DMS 273 treated with DMSO at 0.1 percent for 48 hours (cell line): ENCODE data around the gene DNASE1L3.
"Not testable (repeated sequence)": the region's sequence is repeated elsewhere in the genome, so short reads cannot be mapped to it uniquely, and the experiment has no call there.

Source experiments
- DNase-seq: peaks from one replicate; lab custom pipeline; 2025; lab: John Stamatoyannopoulos, UW

DNASE1L3 gene

DNA sequence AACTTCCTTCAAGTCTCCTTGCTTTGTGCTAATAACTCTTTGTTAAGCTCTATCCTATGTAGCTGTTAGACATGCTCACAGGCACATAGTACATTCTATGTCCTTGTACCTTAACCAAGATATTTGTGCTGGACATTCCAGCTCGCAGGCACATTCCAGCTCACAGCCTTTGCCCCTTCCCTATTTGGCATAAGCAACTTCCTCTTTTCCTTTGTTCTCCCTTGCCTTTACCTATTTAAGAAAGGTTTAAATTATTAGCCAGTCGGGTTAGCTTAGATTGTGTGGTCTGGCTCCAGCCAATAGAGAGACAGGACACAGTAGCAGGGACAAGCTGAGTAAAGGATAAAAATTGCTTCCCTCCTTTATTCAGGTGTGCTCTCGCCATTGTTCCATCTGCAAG lies 9.3 kb downstream of the DNASE1L3 start:
- not testable (repeated sequence) for DNase-seq

DNA sequence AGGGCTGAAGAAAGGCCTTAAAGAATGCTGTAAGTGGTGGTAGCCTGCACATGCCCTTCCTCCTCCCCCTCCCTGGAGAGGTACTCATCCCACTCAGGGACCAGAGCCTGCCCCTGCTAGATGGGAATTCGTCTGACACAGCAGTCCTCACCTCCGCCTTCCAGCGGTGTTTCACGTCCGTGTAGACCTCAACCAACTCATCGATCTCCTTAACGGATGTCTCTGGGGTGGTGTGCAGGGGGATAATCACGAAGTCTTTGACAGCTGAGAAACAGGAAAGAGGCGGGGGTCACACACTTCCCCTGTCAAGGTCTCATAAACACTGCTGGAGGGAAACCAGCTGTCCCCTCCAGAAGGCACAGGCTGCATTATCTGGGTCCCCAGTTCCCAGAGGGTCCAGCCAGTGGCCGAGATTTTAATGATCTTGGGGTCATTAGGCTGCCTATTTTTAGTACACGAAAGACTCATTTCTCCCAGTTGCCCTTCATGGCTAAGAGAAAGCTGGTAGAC lies 9.9 kb downstream of the DNASE1L3 start:
- DNase-seq = no peak

DNA sequence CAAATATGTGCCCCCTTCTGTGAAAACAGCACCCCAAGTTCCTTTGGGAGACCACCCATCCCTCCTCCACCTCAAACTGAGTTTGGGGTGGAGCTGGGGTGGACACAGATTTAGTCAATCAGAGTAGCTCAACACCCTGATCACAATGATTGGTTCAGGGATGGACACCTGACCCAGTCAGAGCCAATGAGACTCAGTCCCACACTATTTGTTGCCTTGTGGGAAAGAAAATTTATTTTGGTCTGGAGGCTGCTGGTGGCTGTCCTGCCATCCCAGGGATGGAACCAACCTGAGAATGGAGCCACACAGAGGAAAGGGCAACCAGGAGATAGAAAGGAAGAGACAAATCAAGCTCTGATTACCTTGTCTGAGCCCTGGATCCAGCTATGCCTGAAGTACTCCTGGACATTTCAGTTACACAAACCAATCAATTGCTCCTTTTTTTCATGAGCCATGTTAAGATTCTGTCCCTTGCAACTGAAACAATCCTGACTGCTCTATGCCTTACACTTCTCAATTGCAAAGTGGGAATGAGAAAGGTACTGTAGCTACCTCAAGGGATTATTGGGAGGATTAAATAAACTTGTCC lies 10.6 kb downstream of the DNASE1L3 start:
- no peak for DNase-seq

DNA sequence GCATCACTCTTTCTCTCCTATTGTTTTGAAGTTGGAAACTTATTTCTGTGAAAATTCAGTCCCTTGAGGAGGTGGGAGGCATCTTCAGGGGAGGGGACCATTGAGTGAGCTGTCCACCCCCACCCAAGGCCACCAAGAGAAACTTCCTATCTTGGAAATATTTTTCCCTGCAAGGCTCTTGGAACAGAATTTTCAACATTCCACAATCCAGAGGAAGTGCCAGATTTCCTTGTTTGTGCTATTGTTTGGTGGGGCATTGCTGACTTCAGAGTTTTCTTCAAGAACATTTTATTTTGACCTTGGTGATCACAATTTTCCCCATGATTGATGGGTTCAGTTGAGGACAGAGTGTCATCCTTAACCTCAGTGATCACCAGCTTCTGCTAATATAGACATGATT lies 12.0 kb downstream of the DNASE1L3 start:
- DNase-seq = no peak

DNA sequence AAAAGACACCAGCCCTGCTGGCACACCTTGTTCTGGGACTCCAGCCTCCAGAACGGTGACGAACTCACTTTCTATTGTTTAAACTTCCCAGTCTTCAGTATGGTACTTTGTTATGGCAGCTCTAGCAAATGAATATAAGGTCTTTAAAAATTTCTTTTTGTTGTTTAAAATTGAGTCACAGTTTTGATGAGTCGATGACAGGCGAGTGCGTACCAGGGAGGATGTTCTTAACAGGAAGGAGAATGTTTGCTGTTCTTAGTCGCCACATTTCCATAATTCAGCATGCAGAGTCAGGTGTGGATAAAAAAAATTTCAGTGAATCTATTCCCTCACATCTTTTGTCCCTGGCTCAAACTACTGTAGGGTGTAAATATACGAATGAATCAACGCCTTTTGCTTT lies 12.4 kb downstream of the DNASE1L3 start:
- no peak for DNase-seq

DNA sequence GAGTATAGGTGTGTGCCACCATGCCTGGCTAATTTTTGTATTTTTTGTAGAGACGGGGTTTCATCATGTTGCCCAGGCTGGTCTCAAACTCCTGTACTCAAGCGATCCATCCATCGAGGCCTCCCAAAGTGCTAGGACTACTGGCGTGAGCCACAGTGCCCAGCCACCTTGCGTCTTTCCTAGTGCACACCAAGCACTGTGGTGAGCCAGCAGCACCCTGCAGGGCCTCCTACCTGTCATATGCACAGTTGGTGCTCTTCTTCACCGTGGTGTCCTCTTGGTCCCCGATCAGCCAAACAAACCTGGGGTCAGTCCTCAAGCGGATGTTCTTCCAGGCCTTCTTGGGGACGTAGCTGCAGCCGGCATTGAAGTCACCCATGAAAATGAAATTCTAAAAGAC lies 13.2 kb downstream of the DNASE1L3 start:
- no peak for DNase-seq

DNA sequence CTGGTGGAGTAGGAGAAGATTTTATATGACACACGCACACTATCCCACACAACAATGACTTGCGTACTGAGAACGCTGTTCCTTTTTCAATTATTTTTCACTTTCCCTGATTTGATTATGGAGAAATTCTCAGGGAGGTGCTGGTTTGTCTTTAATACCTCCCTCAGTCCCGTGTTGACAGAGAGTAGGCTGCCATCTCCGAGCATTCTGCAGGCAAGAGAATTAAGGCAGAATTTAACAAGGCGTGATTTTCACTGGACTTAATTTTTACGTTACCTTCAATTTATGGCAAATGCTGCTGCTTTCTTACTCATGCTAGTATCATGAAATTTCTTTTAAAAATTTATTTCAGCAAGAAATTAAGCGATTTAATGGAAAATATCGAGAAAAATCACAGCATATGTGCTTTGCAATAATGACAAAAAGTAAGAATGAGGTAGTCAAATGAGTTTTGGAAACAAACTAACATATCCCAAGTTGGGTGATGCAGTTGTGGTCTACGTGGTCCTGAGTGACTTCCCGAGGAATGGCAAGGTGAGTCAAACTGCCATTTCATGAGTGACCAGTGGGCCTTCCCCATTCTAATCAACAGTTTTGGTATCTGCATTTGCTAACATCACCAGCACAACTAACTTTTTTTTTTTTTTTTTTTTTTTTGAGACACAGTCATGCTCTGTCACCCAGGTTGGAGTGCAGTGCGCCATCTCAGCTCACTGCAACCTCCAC lies 16.9 kb downstream of the DNASE1L3 start:
- DNase-seq = no peak

DNA sequence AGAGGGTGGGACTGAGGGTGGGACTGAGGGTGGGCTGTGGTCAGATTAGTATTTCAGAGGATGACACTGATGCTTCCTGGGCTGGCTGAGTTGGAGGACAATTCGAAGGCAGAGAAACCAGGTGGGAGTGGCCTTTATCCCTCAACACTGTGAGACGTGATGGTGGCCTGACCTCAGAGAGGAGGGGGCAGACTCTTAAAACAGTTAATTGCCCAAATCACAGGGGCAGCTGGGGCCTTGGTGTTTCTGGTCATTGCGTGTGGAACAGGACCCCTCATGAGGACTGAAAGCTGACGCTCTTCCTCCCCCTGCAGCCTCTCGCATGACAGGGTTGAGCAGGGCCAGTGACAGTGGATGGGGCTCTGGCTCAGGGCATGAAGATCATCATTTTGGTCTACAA lies 18.7 kb downstream of the DNASE1L3 start:
- DNase-seq = no peak

DNA sequence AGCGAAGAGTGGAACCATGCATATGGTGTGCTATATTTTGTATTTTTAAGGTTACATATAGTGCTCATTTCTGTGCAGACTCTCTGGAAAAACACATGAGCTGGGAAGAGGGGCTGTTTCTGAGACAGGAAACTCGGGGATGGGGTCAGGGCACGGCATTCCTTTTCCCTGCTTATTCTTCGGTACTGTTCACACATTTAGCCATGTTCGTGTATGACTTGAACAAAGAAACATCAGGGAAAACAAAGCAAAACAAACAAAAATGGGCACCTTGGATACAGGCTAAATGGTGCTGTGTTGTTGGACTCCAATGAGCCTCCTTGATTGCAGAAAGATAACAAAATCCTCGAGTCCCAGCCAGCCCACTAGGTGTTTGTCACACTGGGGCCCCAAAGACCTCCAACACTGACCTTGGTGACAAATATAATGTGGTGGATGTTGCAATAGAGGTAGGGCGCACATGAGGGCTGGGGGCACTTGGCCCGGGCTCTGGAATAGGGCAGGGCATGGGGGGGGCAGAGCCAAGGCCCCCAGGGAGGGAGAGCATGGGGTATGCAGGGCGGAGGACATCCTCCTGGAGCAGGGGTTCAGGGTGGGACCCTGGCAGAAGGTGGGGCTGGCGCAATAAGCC lies 19.3 kb downstream of the DNASE1L3 start:
- DNase-seq = no peak

DNA sequence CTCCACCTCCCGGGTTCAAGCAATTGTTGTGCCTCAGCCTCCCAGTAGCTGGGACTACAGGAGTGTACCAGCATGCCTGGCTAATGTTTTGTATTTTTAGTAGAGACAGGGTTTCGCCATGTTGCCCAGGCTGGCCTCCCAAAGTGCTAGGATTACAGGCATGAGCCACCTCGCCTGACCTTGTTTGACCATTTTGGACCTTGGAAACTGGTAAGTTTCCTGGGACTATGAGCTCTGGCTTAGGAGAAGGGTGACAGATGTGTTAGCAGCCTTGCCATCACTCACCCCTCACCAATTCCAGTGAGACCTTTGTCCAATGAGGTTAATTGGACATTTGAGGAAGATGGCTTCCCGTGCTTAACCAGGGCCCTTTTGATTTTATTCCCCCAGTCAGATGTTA lies 19.9 kb downstream of the DNASE1L3 start:
- DNase-seq = no peak

DNA sequence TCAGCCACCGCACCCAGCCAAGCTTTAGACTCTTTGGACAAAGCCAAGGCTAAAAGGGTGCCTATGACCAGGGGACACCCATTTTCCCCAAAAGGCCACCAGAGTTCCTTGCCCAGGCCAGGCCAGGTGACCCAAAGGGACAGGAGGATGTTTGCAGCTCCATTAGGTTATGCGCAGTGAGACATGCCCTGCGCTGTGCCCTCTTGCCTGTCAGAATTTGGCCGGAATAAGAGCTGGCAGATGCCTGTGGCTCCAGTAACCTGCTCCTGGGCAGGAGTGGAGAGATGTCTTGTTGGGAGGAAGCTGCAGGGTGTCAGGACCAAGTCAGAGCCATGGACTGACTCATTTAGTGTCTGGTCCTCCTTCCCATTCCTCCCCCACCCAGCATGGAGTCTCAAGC lies 20.5 kb downstream of the DNASE1L3 start:
- DNase-seq = no peak

DNA sequence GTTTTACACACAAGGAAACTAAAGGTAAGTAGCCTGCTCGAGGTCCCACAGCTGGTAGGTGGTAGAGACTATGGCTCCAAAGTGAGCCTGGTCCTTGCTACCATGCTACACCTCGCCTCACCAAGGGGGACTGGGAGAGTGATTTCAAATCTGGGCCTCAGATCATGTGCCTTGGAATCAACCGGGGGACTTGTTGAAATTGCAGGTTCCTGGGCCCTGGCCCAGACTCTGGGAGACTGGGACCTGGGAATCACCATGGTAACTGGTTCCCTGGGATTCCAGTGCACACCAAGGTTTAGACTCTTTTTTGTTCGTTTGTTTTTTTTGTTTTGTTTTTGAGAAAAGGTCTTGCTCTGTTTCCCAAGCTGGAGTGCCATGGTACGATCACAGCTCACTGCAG lies 21.1 kb downstream of the DNASE1L3 start:
- no peak for DNase-seq

DNA sequence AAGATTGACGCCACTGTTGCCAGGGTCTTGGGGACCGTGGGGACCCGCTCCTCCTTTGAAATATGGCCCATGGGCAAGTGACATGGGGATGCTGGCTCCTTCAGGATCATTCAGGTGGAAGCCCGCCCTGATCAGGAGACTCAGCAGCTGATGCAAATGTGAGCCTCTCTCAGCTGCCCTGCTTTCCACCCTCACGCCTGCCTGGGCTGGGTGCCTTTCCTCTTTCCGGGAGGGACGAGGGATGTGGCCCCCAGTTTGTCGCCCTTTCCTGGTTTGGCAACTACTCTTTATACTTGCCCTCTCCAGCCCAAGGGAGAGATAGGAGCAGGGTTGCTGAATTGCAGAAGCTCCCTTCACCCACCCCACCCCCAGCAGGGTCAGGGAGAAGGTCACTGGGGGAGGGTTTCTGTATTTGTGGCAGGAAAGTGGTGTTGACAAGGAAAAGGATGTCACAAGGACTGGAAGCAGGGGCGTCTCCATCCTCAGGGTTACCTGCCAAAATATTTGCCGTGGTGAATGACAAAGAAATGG lies 21.8 kb downstream of the DNASE1L3 start:
- DNase-seq = no peak

DNA sequence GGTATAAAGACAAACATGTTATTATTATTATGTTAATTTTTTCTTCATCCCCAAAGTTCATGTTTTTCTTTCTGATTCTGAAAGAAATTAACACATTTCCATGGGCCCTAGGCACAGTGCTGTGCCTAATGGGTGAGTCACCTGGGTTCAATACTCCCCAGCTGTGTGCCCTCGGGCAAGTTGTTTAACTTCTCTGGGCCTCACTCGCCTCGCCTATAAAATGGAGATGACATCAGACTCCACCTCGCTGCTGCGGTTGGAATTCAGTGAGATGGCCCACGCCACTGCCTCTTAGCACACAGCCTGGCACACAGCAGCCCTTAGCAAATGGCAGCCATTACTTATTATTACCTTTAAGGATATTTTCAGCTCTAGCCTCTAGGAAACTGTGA lies 22.6 kb downstream of the DNASE1L3 start:
- no peak for DNase-seq

DNA sequence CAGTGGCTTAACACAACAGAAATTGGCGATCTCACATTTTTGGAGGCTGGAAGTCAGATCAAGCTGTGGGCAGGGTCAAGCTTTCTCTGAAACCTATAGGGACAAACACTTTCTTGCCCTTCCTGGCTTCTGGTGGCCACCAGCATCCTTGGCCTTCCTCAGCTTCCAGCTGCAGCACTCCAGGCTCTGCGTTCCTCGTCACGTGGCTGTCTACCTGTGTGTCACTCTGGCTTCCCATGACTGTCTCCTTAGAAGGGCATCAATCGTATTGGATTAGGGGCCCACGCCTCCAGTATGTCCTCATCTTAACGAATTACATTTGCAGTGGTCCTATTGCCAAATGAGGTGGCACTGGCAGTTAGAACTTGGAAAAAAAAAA lies 25.8 kb downstream of the DNASE1L3 start:
- no peak for DNase-seq

DNA sequence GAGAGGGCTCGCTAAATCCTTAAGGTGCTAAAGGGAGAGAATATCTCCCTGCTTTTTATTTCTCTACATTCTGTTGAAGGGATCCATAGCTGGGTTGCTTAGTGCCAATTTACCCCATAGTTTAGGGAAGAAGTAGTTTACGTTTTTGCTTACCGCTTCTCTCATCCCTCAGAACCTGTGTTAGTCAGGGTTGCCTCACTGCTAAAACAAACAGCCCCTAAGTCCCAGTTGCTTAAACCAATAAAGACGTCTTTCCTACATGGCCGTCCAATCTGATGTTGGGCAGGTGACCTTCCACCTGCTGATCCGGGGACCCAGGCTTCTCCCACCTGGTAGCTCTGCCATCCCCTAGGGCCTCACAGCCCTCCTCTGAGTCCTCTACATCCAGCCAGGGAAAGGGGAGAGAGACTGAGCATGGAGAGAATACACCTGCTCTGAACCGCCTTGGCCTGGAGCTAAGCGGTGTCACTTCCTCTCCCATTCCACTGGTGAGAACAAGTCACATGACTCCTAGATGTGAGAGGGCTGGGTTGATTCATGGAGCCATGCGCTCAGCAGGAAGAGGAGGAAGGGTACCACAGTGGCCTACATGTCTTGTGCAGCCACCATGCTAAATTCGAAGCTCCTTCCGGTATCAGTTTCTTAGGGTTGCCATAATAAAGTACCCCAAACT lies 26.3 kb downstream of the DNASE1L3 start:
- DNase-seq = no peak

DNA sequence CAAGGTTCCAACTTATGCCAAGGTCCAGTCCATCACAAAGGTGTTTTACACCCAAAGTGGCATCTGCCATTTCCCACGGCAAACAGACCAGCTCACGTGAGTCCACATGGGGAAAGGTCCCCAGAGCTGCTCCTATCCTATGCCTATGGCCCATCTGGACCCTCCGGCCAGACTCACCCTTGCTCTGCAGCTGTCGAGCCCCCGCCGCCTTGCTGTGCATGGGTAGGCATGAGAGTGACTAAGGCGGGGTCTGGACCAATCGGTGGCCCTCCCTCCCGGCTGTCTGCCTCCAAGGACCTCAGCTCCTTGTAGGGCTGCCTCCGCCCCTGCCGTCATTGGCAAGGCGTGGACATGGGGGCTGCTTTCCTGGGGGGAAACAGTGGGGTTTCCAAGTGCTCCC lies 26.9 kb downstream of the DNASE1L3 start:
- DNase-seq = no peak

DNA sequence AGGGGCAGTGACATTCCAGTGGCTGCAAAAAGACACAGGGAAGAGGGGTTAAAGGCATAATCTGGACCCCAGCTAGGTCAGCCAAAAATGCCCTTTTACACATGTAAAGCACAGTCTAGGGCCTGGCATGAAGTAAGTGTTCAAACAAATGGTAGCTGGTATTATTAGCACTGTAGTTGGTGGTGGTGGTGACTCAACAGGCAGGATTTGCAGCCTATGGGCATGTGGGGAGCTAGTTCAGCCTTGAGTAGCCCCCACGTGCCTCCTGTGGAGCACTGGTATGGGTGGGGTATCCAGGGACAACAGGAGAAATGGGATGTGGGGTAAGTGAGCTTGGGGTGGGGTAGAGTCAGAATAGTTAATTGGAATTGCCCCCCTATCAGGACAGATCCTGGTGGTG lies 27.6 kb downstream of the DNASE1L3 start:
- DNase-seq = no peak

DNA sequence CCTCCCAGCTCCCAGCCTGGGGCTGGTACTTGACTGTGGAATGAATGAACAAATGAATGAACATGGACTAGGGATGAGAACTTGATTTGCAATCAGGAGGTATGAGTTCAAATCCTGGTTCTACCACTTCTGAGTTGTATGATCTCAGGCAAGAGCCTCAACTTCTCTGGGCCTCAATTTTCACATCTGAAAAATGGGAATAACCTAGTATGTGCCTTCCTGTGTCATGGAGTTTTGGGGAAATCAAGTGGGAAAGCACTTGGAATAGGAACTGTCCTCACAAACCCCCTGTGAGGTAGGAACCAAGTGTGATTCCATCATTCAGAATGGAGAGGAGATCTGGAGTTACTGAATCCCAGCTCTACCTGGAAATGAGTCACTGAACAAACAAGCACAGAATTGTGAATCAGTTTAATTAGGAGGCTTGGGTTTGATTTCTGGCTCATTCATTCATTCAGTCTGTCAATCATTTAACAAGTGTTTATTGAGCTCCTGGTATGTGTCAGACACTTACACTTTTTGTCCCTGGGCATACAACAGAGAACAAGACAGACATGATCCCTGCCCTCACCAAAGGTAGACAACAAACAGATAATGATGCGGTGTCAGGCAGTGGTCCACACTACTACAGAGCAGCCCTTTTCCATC lies 29.7 kb downstream of the DNASE1L3 start:
- DNase-seq = no peak

DNA sequence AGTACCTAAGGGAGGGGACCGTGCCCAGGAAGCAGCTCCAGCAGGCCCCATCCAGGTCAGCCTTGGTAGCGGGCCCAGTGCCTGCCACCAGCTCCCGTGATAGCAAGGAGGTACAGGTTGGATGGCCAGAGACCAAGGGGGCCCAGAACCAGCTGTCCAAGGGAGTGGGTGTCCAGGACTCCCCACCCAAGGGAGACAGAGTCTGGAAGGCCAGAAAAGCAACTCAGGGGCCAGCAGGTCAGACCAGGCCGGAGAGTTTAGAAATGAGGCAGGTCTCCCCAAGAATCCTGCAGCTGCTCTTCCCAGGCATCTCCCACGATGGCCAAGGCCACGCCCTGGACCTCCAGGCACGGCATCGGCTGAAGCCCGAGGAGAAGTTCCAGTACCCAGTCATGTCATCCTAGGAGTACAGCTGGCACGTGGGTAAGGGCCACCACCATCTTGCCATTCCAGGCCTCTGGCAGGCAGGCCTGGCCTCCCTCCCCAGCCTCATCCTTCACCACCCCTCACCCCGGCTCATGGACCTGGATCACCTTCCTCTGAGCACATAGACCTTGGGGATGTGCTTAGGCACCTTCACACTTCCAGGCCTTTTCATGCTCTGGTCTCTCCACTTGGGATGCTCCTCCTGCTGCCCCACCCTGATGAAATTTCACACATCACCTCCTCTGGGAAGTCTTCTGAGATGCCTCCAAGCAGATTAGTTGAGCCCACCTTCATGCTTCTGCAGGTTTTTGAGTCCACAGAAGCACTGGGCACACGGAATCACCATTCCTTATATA lies 30.5 kb downstream of the DNASE1L3 start:
- no peak for DNase-seq
